NCI-H82 treated with DMSO at 0.1 percent for 48 hours (cell line): ENCODE data around the gene VAC14.
"Not testable (repeated sequence)": the region's sequence is repeated elsewhere in the genome, so short reads cannot be mapped to it uniquely, and the experiment has no call there.

Experiments
- DNase-seq: peaks from one replicate; lab custom pipeline; 2025; ENCODE audit not compliant: unreplicated experiment; lab: John Stamatoyannopoulos, UW

VAC14 gene

DNA sequence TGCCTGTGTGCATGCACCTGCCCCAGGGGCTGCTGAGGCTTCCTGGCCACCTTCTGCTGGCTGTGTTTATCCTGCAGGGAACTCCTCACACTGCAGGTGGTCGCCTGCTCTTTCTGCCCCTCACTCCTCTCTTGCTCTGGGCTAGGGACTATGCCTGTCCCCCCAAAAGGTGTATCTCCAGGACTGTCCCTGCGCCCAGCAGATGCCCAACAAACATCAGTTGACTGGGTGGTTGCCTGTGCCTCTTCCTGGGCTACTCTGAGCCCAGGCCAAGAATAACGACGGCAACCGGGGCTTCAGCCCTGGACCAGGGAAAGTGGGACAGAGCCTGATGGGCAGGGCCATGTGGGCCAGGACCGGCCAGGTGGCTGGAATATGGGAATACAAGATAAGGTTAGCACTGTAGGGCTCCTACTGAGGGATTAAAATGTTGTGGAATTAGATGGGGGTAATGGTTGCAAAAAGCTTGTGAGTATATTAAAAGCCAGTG is 55.4 kb downstream of the VAC14 start:
- no peak for DNase-seq

DNA sequence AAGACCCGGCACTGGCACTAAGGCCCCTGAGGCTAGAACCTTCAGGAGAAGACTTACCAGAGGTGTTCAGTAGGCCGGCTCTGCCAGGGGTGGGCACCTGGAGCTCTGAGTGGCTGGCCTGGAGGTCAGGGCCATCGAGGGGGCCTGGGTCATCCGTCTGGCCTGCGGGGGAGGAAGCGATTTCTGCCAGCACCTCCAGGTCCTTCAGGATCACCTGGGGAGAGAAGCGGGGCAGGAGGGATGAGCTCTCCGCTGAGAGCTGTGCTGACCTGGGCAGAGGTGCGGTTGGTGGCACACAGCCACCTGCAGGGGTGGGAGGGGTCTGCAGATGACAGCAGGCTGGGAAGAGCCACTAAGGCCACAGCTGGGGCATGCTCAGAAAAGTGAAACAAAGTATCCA is 56.6 kb downstream of the VAC14 start:
- no peak for DNase-seq

DNA sequence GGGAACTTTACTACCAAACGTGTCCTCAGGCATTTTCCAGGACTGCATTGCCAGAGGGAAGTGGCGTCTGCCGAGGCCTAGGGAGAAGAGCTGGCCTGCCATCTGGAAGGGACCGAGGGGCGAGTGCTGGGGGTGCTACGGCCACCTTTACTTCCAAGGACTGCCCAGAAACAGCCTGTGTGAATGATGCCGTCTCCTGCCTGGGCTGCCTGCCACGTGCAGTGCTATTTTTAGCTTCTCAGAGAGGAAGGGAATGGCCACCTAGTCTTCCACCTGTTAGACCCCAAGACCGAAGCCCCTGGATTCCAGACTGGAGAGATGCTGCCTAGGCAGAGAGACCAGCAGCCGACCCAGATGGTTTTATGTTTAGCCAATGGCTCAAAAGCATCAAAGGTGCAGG is 57.2 kb downstream of the VAC14 start:
- no peak for DNase-seq

DNA sequence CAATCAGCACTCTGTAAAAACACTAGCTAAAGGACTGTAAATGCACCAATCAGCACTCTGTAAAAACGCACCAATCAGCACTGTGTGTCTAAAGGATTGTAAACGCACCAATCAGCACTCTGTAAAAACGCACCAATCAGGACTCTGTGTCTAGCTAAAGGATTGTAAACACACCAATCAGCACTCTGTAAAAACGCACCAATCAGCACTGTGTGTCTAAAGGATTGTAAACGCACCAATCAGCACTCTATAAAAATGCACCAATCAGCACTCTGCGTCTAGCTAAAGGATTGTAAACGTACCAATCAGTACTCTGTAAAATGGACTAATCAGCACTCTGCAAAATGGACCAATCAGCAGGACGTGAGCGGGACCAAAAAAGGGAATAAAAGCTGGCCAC is 58.0 kb downstream of the VAC14 start:
- DNase-seq = not testable (repeated sequence)

DNA sequence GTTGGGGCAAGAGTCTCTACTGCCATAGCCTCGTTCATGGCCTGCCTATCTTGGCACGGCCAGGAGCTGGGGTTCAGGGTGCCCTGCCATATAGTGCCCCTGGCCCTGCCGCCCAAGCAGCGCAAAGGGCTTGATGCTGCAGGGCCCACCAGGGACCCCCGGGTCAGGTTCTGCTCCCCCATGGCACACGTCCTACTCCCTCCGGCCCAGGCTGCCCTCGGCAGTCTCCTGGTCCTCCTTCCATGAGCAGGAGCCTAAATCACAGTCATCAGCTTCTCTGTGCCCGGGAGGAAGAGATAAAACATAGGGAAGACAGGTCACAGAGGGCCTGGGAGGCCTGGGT is 59.2 kb downstream of the VAC14 start:
- DNase-seq = no peak

DNA sequence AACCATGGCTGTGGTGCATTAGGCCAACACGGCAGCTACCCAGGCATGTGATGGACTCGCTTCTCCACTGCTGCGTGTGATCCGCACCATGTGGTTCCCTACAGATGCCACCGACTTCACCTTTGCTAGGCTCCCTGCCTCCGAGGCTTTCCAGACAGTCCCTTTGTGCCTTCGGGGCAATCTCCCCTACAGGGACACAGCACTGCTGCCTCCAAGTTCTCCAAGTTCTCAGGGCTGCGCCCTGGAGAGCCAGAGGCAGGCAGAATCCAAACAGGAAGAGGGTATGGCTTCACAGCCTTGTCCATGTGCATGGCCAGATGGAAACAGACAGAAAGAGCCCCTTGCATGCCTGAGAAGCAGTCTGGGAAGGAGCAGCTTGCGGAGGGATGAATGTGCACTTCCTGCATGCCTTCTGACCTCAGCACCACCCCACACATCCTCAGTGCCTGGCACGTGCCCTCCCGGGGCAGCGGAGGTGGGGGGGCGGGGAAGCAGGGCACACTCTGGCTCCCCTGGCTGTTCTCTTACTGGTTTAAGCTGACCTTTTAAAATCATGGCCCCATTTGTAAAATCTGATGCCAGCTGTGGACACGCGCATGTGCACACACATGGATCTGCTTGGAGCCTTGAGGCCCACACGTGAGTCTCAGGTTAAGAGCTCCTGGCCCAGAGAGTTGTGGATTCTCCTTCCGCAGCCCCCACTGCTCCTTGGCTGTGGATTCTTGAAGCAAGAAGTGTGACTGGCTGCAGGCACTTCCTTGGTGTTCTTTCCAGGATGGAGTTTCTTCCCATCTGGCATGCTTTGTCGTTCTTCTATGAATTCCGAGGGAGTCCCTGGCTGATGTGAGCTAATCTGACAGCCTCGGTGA is 59.8 kb downstream of the VAC14 start:
- no peak for DNase-seq

DNA sequence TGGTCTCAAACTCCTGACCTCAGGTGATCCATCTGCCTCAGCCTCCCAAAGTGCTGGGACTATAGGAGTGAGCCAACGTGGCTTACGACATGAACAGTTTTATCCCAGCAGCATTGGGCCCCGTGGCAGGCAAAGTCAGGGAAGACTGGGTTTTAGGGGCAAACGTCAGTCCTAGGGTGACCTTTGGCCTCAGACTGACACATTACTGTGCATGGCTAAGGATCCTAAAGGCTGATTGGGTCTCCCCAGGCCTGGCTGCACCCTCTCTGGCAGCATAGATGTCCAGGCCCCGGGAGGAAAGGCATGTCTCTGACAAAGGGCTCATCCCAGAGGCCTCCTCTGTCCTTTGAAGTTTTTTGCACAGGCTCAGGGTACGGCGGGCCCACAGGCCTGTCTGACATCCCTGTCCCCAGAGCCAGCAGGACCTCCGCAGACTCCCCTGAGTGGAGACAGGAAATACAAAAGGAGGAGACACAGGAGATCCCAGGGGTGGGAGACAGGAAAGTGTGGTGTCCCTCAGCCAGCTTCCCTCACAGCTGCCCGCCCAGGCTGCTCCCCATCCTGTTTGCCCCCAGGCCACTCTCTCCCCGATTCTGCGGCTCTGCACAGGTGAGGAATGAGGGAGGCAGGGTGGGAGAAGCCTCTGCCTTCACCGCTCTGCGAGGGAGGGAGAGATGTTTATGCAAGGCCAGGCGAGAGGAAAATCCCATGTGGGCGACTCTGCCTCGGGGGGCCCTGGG is 60.6 kb downstream of the VAC14 start:
- no peak for DNase-seq

DNA sequence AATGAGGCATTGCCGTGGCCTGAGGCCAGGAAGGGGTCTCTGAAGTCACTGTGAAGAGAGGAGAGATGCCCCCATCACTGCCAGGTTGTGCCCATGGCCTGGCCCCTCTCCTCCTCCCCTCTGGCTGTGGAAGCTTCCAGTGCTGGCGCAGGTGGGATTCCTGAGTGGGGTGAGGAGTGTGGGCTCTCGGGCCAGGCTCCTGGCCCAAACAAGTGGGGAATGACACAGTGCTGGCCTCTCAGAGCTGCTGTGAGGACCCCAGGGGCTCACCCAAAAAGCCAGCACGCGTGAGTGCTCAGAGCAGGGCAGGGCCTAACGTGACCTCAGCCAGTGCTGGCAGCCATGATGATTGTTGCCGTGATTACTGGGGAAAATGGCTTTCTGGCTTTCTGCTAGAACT is 61.6 kb downstream of the VAC14 start:
- DNase-seq = no peak

DNA sequence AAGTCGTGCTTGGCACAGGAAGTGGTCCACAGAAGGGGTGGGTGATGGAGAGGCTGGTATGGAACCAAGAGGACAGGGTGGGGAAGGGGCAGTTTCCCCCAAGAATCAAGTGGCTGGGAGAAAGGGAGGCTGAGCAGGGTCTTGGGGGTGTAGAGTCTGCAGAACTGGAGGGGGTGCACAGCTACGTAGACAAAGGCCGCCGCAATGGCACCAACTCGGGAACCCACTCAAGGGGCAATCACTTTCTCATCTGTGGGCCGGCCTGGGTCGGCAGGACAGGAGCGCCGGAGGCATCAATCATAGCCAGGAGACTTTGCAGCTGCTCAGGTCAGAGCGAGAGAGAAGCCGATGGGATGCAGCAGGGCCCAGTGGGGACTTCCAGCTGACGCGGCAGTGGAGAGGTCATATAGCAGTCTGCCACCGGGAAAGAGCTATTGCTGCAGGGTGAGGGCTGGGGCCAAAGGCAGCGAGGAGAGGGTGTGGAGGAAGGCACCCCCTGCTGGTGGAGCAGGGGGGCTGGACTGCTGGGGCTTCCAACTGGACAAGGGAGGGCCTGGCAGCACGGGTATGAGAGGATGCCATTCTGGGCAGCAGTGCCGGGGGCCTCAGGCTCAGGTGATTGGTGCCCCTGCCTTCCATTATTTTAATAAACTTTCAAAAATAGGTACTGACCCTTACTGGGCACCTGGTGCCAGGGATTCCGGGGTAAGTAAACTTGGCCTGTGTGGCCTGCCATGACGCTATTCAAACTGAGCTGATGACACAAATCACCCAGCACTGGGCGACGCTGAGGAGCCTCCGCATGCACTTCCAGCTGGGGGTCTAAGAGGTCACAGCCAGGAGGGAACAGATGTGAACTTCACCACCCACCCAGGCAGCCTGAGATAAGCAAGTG is 62.6 kb downstream of the VAC14 start:
- no peak for DNase-seq

DNA sequence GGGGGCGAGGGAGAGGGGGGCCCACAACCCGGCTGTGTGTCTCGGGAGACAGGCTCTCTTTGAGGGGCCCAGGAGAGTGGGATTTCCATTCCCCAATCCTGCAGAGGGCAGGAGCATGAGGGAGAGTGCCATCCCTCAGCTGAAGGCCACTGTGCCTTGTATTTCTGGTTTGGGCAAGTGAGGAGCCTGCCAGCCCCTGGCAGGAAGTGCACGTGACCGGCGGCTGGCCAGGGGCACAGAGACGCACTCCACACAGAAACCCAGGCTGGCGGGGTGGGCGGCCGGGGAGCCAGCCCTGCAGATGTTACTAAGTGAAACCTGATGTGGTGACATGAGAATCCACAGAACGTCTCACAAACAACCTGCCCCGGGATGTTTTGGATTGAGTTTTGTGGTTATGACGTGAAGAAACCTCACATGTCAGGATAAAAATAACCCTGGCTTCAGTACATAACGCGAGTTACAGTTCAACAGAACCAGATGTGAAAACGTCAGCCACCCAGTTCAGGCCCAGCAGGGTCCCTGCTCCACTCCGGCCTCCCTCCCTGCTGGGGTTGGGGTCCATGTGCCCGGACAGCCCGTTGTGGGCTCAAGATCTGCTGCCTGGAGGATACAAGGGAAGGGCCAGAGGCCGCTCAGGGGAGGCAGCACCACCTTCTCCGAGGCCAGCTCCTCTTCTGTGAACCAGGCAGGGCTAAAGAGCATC is 63.4 kb downstream of the VAC14 start:
- no peak for DNase-seq

DNA sequence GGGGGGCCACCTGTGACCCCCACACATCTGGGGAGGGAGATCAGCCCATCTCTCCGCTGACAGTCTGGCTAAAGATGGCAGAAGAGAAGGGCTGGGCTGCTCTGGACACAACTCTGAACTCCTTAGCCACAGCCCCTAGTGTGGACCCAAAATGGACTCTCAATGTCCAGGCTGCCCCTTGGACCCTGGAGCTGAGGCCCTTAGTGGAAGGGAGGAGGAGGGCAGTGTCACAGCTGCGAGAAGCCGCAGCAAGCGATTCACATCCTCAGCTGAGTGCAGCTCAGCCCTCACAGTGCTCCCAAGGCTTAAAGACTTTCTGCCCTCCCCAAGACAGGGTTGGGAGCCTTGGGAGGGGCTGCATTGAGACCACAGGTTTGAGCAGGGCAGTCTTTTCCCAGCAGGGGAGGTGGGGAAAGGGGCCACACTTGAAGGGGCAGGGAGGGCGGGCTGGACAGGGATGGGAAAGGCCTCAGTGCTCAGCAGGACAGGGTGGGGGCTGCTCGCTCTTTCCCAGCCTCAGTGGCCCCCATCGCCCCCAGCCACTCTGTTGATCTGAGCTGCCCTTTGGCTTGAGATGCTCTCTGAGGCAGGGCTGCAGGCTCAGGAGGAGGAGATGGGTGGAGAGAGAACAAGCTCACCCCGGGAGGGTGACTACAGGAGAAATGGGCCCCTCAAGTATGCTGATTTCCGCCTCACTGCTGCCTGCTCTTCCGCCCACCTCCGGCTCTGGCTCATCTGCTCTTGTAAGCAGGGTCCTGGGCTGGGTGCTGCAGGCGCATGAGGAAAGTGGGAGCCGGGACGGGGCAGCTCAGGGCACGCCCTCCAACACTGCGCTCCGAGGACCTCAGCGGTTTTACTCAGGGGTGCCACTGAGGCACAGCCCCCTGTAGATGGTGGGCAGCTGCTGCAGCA is 64.2 kb downstream of the VAC14 start:
- no peak for DNase-seq

DNA sequence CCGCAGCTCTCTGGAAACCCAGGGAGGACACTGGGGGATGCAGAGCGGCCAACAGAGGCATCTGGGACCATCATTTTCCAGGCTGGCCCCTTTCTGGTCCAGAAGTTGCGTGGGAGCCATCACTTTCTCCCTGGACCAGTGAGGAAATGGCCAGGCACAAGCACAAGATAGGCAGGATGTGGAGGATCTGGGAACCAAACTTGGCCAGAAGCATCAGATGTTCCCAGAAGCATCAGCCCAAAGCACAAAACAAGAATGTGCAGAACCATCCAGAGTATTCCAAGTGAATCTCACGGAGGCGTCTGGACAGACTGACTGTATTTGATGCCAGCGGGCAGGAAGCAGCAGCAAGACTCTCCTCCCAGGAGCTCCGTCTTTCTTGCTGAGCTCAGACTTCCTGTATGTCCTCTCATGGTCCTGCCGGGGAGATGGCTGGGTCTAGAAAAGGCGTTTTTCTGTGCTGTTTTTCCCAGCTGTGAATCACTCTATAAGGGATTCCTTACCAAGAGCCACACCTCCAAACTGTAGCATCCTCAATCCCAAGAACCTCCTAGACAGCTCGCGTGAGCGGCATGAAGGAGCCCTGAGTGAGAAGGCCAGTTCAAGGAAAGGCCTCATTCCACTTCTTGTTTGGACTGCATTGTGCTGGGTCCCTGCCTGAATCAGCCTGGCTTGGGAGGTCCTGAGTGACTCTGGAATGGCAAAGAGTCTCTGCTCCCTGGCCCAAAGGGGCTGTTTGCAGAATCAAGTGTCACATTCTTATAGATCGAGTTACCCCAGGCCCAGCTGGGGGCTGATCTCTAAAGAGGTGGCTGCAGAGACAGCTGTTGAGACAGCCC is 65.6 kb downstream of the VAC14 start:
- DNase-seq = no peak

DNA sequence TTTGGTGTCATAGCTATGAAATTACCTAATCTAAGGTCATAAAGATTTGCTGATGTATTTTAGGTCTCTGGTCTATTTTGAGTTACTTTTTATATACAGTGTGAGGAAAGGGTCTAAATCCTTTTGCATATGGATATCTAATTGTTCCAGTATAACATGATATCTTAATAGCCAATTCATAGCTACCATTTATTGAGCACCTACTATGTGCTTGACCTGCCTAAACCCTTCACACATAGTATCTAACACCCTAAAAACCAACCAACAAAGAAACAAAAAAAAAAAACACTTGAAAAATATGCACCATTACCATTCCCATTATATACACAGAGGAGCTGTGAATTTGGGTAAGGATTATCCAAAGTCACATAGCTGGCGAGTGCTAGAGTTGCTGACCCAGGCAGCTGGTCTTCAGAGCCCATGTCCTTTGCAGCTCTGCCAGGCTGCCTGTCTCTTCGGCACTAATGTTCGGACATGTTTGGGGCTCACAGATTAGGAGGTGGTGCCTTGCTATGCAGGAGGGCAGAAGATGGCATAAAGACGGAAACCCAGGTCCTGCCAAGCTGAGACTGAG is 66.3 kb downstream of the VAC14 start:
- DNase-seq = no peak

DNA sequence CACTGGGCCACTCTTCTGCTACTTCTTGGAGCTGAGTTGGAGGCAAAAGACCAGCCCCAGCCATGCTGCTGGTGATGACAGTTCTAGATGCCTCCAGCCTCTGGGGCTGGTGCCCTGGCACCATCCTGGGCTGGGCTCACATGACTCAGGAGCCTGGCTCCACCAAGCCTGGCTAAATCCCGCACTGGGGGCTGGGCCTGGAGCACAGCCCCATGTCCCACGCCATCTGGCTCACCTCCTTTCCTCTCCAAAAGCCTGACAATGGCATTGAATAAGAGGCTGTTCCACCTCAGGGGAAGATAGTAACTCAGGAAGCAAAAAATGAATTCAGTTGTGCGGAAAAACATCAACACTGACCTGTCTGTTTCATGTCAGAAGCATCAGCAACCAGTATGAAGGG is 70.0 kb downstream of the VAC14 start:
- DNase-seq = peak; percentile 7

DNA sequence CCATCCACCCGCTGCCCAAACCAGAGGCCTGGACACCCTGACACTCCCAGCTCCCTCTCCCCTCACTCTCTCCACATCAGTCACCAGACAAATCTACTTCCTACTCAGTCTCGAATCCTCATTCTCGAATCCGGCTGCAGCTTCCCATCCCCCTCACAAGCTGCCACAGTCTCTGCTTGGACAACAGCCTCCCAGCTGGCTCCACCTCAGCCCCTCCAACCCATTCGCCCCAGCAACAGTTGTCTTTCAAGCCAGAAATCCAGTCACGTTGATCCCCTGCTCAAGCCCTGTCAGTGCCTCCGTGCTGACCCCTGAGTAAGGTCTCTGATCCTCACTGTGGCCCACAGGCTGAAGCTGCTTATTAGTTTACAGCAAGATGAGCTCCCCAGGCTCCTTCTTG is 70.9 kb downstream of the VAC14 start:
- peak; percentile 93 for DNase-seq

DNA sequence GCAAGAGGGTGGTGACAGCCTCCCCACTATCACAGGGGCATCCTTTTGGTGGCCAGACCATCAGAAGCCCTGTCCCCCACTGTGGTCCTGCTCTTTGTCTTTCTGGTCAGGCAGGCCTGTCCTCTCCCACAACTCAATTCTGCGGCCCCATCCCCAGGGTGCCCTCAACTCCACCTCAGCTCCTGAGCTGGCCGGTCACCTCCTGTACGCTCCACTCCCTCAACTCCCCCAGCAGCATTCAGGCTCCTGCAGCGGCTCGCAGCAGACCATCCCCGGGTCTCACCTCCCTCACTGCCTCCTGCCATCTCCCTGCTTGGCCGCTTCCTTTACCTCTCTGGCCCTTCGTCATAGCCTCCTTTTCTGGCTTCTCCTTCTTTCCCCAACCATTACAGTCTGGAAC is 71.7 kb downstream of the VAC14 start:
- DNase-seq = no peak

DNA sequence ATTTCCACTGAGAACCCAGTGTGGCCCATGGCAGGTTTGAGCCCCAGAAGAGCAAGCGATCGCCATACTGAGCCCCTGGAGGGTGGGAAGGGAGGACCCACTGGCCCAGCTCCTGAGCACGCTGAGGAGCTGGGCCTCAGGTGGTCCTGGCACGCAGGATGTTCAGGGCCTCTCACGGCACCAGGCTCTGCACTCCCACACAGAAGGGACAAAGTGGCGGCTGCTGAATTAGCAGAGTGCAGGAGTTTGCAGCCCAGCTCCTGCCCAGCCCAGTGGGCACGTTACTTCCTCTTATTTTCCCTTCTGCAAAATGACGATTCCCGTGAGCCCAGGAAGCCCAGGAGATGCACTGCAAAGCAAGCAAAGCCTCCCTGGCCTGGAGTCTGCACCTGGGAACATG is 72.8 kb downstream of the VAC14 start:
- no peak for DNase-seq

DNA sequence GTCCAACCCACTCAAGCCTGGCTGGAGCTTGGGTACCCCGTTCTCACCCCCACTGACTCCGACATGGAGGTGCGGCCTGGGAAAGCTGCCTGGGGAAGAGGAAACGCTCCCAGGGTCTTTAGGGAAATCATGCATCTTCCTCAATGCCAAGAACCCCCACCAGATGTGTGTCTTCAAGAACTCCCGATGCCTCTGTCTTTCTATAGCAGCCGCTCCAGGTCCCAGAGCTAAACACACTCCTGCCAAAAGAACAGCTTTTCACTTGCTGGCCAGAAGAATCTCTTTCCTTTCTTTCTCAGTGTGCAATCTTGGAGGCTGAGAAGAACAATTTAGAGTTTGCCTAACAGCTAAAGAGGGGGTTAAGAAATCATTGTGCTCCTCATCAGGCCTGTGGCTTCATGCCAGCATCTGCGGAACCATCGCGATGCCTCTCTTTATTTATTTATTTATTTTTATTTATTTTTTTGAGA is 74.0 kb downstream of the VAC14 start:
- no peak for DNase-seq
